Urinary bladder (tissue), 4 donors: ENCODE measurements around the gene IFT80. TPM values are rescaled to one million over a fixed set of nuclear protein-coding genes. Genes with fewer than 3 reads are reported as not detected.
"Not testable (repeated sequence)": the region's sequence is repeated elsewhere in the genome, so short reads cannot be mapped to it uniquely, and the experiment has no call there.

Experiments used
- DNase-seq: peaks from one replicate; pipeline ENCODE4 v3.0.0-alpha.2; 2015; ENCODE audit errors: extremely low spot score
- H3K27ac ChIP-seq: one replicate; pipeline ENCODE4 v1.5.1; 2013; ENCODE audit warnings: low read depth, mild to moderate bottlenecking, moderate library complexity
- H3K36me3 ChIP-seq: one replicate; pipeline ENCODE4 v1.6.1; 2013; ENCODE audit warnings: mild to moderate bottlenecking, moderate library complexity; ENCODE audit not compliant: insufficient read depth
- H3K4me1 ChIP-seq: one replicate; pipeline ENCODE4 v1.6.1; 2013; ENCODE audit warnings: mild to moderate bottlenecking, moderate library complexity; ENCODE audit not compliant: insufficient read depth
- H3K4me3 ChIP-seq: one replicate; pipeline ENCODE4 v1.5.1; 2013; ENCODE audit warnings: low read depth, low read length
- WGBS: extraction: QIAGEN DNeasy Blood & Tissue Kit; methylation state at CpG from one replicate; pipeline ENCODE4 v1.1.7; 2013; 5-methylcytosine and 5-hydroxymethylcytosine counted together
- polyA plus RNA-seq: library from polyadenylated mRNA; stranded (reverse); fragments of 200-250 nt; gene quantifications from one replicate; pipeline ENCODE4 v1.2.3, GENCODE V29; 2013
- total RNA-seq: library from RNA; depleted of rRNA; stranded (reverse); fragments of >200 nt; gene quantifications from one replicate; pipeline ENCODE4 v1.2.3, GENCODE V29; 2014
- donor health status: healthy with polysubstance abuse.
- donor health status: healthy.

The IFT80 gene
- total and polyA plus RNA-seq, 2 donors, result 13.1 to 83.6 TPM

- Histone ChIP-seq H3K4me3 (no peak overlapping the region), H3K4me1 (no peaks in the 10 kb centered on the region), H3K36me3 (no peaks in the 10 kb centered on the region), H3K27ac (no peak overlapping the region)
- no peak for DNase-seq
These were observed 145.7 kb downstream of the IFT80 start for GRCh38 chr3:160253298-160253697.

GRCh38 chr3:160247766-160248165 is 151.3 kb downstream of the IFT80 start:
- WGBS, result 90% methylated on average over 1 of the region's 1 CpG

GRCh38 chr3:160245261-160245800 is 153.7 kb downstream of the IFT80 start:
- no peaks in the 10 kb centered on the region for H3K36me3 ChIP-seq
- 86% methylated on average over 9 of the region's 9 CpGs for WGBS
- no peak overlapping the region for H3K4me3 ChIP-seq
- DNase-seq, result no peak
- H3K4me1 ChIP-seq, result no peaks in the 10 kb centered on the region
- no peak overlapping the region for H3K27ac ChIP-seq

More at GRCh38 chr3:160247766-160248165, 151.3 kb downstream of the IFT80 start:
- H3K4me1 ChIP-seq, result no peaks in the 10 kb centered on the region
- no peak for DNase-seq
- no peaks in the 10 kb centered on the region for H3K36me3 ChIP-seq
- H3K27ac ChIP-seq, result no peak overlapping the region
- H3K4me3 ChIP-seq, result no peak overlapping the region

GRCh38 chr3:160240719-160241118 is 158.3 kb downstream of the IFT80 start:
- H3K36me3 ChIP-seq, H3K27ac ChIP-seq, H3K4me3 ChIP-seq, DNase-seq, H3K4me1 ChIP-seq: not testable (repeated sequence)
- 91% methylated on average over 6 of the region's 6 CpGs for WGBS

GRCh38 chr3:160232014-160232413 is 167.0 kb downstream of the IFT80 start:
- 77% methylated on average over 3 of the region's 3 CpGs for WGBS
- Histone ChIP-seq H3K36me3 (no peaks in the 10 kb centered on the region), H3K4me3 (no peak overlapping the region), H3K4me1 (no peaks in the 10 kb centered on the region), H3K27ac (no peak overlapping the region)
- DNase-seq, result no peak

- 76% methylated on average over 3 of the region's 3 CpGs for WGBS
- peaks cover 5% of the 10 kb centered on the region for H3K4me1 ChIP-seq
- H3K4me3 ChIP-seq, result no peak overlapping the region
- H3K36me3 ChIP-seq, result no peaks in the 10 kb centered on the region
- no peak overlapping the region for H3K27ac ChIP-seq
- DNase-seq, result no peak
These were observed 171.6 kb downstream of the IFT80 start for GRCh38 chr3:160227419-160227818.

- WGBS, result 4% methylated on average over 87 of the region's 87 CpGs
- no peak for DNase-seq
- no peaks in the 10 kb centered on the region for H3K36me3 ChIP-seq
- peak overlapping the region; percentile 62 for H3K4me3 ChIP-seq
- H3K27ac ChIP-seq, result no peak overlapping the region
- H3K4me1 ChIP-seq, result peaks cover 5% of the 10 kb centered on the region
These were observed 172.8 kb downstream of the IFT80 start for GRCh38 chr3:160226026-160226907.

- DNase-seq, result no peak
- WGBS, result under 1% methylated on average over 104 of the region's 104 CpGs
- peak within 1 kb of the TSS; percentile 62 for H3K4me3 ChIP-seq
- no peak within 1 kb of the TSS for H3K27ac ChIP-seq
- no peaks in the 10 kb centered on the region for H3K36me3 ChIP-seq
- H3K4me1 ChIP-seq, result peaks cover 5% of the 10 kb centered on the region
These were observed 173.6 kb downstream of the IFT80 start, which contains the start of gene C3orf80 for GRCh38 chr3:160225176-160226025. TSS of gene C3orf80 (plus strand) at chr3:160225422. CDS start at chr3:160225636, 214 bp downstream.

GRCh38 chr3:160224811-160225175 is 174.2 kb downstream of the IFT80 start:
- WGBS, result 19% methylated on average over 16 of the region's 16 CpGs
- no peak for DNase-seq
- peaks cover 5% of the 10 kb centered on the region for H3K4me1 ChIP-seq
- peak overlapping the region; percentile 62 for H3K4me3 ChIP-seq
- H3K36me3 ChIP-seq, result no peaks in the 10 kb centered on the region
- no peak overlapping the region for H3K27ac ChIP-seq

GRCh38 chr3:160224256-160224655 is 174.8 kb downstream of the IFT80 start:
- no peak overlapping the region for H3K27ac ChIP-seq
- H3K36me3 ChIP-seq, result no peaks in the 10 kb centered on the region
- WGBS, result 63% methylated on average over 12 of the region's 12 CpGs
- H3K4me3 ChIP-seq, result no peak overlapping the region
- DNase-seq, result no peak
- H3K4me1 ChIP-seq, result peaks cover 5% of the 10 kb centered on the region

- no peak for DNase-seq
- 12% methylated on average over 2 of the region's 2 CpGs for WGBS
- Histone ChIP-seq H3K4me1 (peaks cover under 1% of the 10 kb centered on the region), H3K4me3 (no peak overlapping the region), H3K36me3 (no peaks in the 10 kb centered on the region), H3K27ac (no peak overlapping the region)
These were observed 178.0 kb downstream of the IFT80 start for GRCh38 chr3:160221019-160221418.

GRCh38 chr3:160220038-160220437 is 179.0 kb downstream of the IFT80 start:
- Histone ChIP-seq H3K27ac (no peak overlapping the region), H3K36me3 (no peaks in the 10 kb centered on the region), H3K4me1 (no peaks in the 10 kb centered on the region), H3K4me3 (no peak overlapping the region)
- over 99% methylated on average over 2 of the region's 2 CpGs for WGBS
- no peak for DNase-seq

- Histone ChIP-seq H3K27ac (no peak overlapping the region), H3K36me3 (no peaks in the 10 kb centered on the region), H3K4me1 (no peaks in the 10 kb centered on the region), H3K4me3 (no peak overlapping the region)
- WGBS, result 68% methylated on average over 3 of the region's 3 CpGs
- no peak for DNase-seq
These were observed 180.9 kb downstream of the IFT80 start for GRCh38 chr3:160218136-160218535.
